Measurements from ENCODE around the gene GPR137C. TPM values are rescaled to one million over a fixed set of nuclear protein-coding genes. Genes with fewer than 3 reads are reported as not detected.
"Not testable (repeated sequence)": the region's sequence is repeated elsewhere in the genome, so short reads cannot be mapped to it uniquely, and the experiment has no call there.

GPR137C gene
- total and polyA plus RNA-seq, 2 experiments from 2014 or later = 1.7 to 2.5 TPM

GRCh38 chr14:52553671-52554575, 1.3 kb downstream of the GPR137C start:
- 4% methylated on average over 22 of the region's 22 CpGs for WGBS (ENCODE audit: low lambda C conversion rate, missing lambda C conversion rate)
- H3K4me1 ChIP-seq (ENCODE audit: insufficient read depth) = peaks cover 6% of the 10 kb centered on the region

GRCh38 chr14:52558688-52559087, 6.1 kb downstream of the GPR137C start:
- no peaks in the 10 kb centered on the region for H3K27me3 ChIP-seq
- H3K9me3 ChIP-seq (ENCODE audit: low read depth) = no peaks in the 10 kb centered on the region
- H2AFZ ChIP-seq = no peak overlapping the region
- H3K4me2 ChIP-seq = no peak overlapping the region
- no peak for DNase-seq (ENCODE audit: low spot score)
- 97% methylated on average over 2 of the region's 2 CpGs for WGBS (ENCODE audit: low lambda C conversion rate, missing lambda C conversion rate)
- no peaks in the 10 kb centered on the region for H3K79me2 ChIP-seq
- no peaks in the 10 kb centered on the region for H3K9me2 ChIP-seq (replicated peaks; ENCODE audit: insufficient read depth)
- no peaks in the 10 kb centered on the region for H3K36me3 ChIP-seq (replicated peaks; ENCODE audit: insufficient read depth, low read depth)
- H4K20me1 ChIP-seq (ENCODE audit: insufficient read depth, poor library complexity, severe bottlenecking) = no peaks in the 10 kb centered on the region
- H3K27ac ChIP-seq = no peak overlapping the region
- TF ChIP-seq CTCF (IDR thresholded peaks at IDR 0.05; ENCODE audit: poor library complexity) (no peak), EZH2phosphoT487 (IDR thresholded peaks at IDR 0.05; ENCODE audit: low read depth, severe bottlenecking, unreplicated experiment) (no peak), EZH2 (IDR thresholded peaks at IDR 0.05; ENCODE audit: borderline replicate concordance) (no peak)
- no peaks in the 10 kb centered on the region for H3K4me1 ChIP-seq (ENCODE audit: insufficient read depth)
- no peak overlapping the region for H3K4me3 ChIP-seq

More at GRCh38 chr14:52553671-52554575, 1.3 kb downstream of the GPR137C start:
- Histone ChIP-seq H3K27me3 (no peaks in the 10 kb centered on the region), H3K9me3 (ENCODE audit: low read depth) (no peaks in the 10 kb centered on the region), H3K79me2 (peaks cover 21% of the 10 kb centered on the region), H3K27ac (peak overlapping the region; percentile 28), H3K4me2 (peak overlapping the region; percentile 95), H3K36me3 (replicated peaks; ENCODE audit: insufficient read depth, low read depth) (no peaks in the 10 kb centered on the region), H2AFZ (peak overlapping the region; percentile 90), H3K4me3 (peak overlapping the region; percentile 78), H3K9me2 (replicated peaks; ENCODE audit: insufficient read depth) (no peaks in the 10 kb centered on the region), H4K20me1 (ENCODE audit: insufficient read depth, poor library complexity, severe bottlenecking) (no peaks in the 10 kb centered on the region)
- no peak for TF ChIP-seq EZH2phosphoT487 (IDR thresholded peaks at IDR 0.05; ENCODE audit: low read depth, severe bottlenecking, unreplicated experiment)
- no peak for TF ChIP-seq CTCF (IDR thresholded peaks at IDR 0.05; ENCODE audit: poor library complexity)
- TF ChIP-seq EZH2 (IDR thresholded peaks at IDR 0.05; ENCODE audit: borderline replicate concordance) = no peak
- peak; percentile 94 for DNase-seq (ENCODE audit: low spot score)

- Histone ChIP-seq H3K36me3 (replicated peaks; ENCODE audit: insufficient read depth, low read depth) (no peaks in the 10 kb centered on the region), H3K79me2 (no peaks in the 10 kb centered on the region), H3K9me3 (ENCODE audit: low read depth) (no peaks in the 10 kb centered on the region)
Observed at GRCh38 chr14:52563120-52563519, 10.5 kb downstream of the GPR137C start.

GRCh38 chr14:52568454-52568853, 15.8 kb downstream of the GPR137C start:
- not testable (repeated sequence) for H3K9me2 ChIP-seq (replicated peaks; ENCODE audit: insufficient read depth); H3K4me1 ChIP-seq (ENCODE audit: insufficient read depth); H3K27ac ChIP-seq; DNase-seq (ENCODE audit: low spot score); H3K79me2 ChIP-seq; H3K36me3 ChIP-seq (replicated peaks; ENCODE audit: insufficient read depth, low read depth); H3K9me3 ChIP-seq (ENCODE audit: low read depth); H3K4me3 ChIP-seq; H4K20me1 ChIP-seq (ENCODE audit: insufficient read depth, poor library complexity, severe bottlenecking); H2AFZ ChIP-seq; H3K4me2 ChIP-seq; H3K27me3 ChIP-seq
- WGBS (ENCODE audit: low lambda C conversion rate, missing lambda C conversion rate) = 91% methylated on average over 7 of the region's 7 CpGs

More at GRCh38 chr14:52563120-52563519, 10.5 kb downstream of the GPR137C start:
- no peak for TF ChIP-seq CTCF (IDR thresholded peaks at IDR 0.05; ENCODE audit: poor library complexity)
- no peak overlapping the region for H3K4me2 ChIP-seq
- H4K20me1 ChIP-seq (ENCODE audit: insufficient read depth, poor library complexity, severe bottlenecking) = no peaks in the 10 kb centered on the region
- 81% methylated on average over 2 of the region's 2 CpGs for WGBS (ENCODE audit: low lambda C conversion rate, missing lambda C conversion rate)
- no peaks in the 10 kb centered on the region for H3K27me3 ChIP-seq
- H3K4me1 ChIP-seq (ENCODE audit: insufficient read depth) = no peaks in the 10 kb centered on the region
- no peak overlapping the region for H2AFZ ChIP-seq
- no peaks in the 10 kb centered on the region for H3K9me2 ChIP-seq (replicated peaks; ENCODE audit: insufficient read depth)
- H3K4me3 ChIP-seq = no peak overlapping the region
- no peak for DNase-seq (ENCODE audit: low spot score)
- H3K27ac ChIP-seq = no peak overlapping the region

Measured in hepatocyte (in vitro differentiated cells).